GM23248 (cell line): ENCODE results near the gene PALB2. TPM values are rescaled to one million over a fixed set of nuclear protein-coding genes. Genes with fewer than 3 reads are reported as not detected.

ENCODE experiments used
- DNase-seq: peaks from one replicate; pipeline ENCODE4 v3.0.0-alpha.2; 2015
- H2AFZ ChIP-seq: fragments of 200-600 bp; sonication (generic); 2 replicates; pipeline ENCODE4 v1.6.1; 2016; ENCODE audit warnings: antibody characterized with exemption
- H3F3A ChIP-seq: fragments of 200-600 bp; sonication (generic); 2 replicates; pipeline ENCODE4 v1.6.1; 2016; ENCODE audit warnings: mild to moderate bottlenecking, antibody characterized with exemption, mixed run types; ENCODE audit not compliant: insufficient read depth
- H3K27ac ChIP-seq: fragments of 200-600 bp; sonication (generic); 2 replicates; pipeline ENCODE4 v1.5.1; 2016; ENCODE audit warnings: mild to moderate bottlenecking
- H3K27me3 ChIP-seq: fragments of 200-600 bp; sonication (generic); replicated peaks from 2 replicates; pipeline ENCODE4 v1.6.1; 2016; ENCODE audit warnings: mild to moderate bottlenecking; ENCODE audit not compliant: insufficient read depth
- H3K36me3 ChIP-seq: fragments of 200-600 bp; sonication (generic); 2 replicates; pipeline ENCODE4 v1.6.1; 2016; ENCODE audit warnings: low read depth, mild to moderate bottlenecking
- H3K4me1 ChIP-seq: fragments of 200-600 bp; sonication (generic); 2 replicates; pipeline ENCODE4 v1.6.1; 2016; ENCODE audit warnings: mild to moderate bottlenecking; ENCODE audit not compliant: insufficient read depth
- H3K4me2 ChIP-seq: fragments of 200-600 bp; sonication (generic); one replicate; pipeline ENCODE4 v1.6.1; 2016; ENCODE audit warnings: mild to moderate bottlenecking; ENCODE audit not compliant: unreplicated experiment
- H3K4me3 ChIP-seq: fragments of 200-600 bp; sonication (generic); 2 replicates; pipeline ENCODE4 v1.5.1; 2016; ENCODE audit warnings: mild to moderate bottlenecking
- H3K79me2 ChIP-seq: fragments of 200-600 bp; sonication (generic); 2 replicates; pipeline ENCODE4 v1.6.1; 2016; ENCODE audit warnings: mild to moderate bottlenecking; ENCODE audit not compliant: insufficient read depth
- H3K9ac ChIP-seq: fragments of 200-600 bp; sonication (generic); 2 replicates; pipeline ENCODE4 v1.6.1; 2016; ENCODE audit warnings: mild to moderate bottlenecking
- H3K9me2 ChIP-seq: fragments of 200-600 bp; sonication (generic); 2 replicates; pipeline ENCODE4 v1.6.1; 2016; ENCODE audit warnings: mixed run types, mild to moderate bottlenecking, moderate library complexity; ENCODE audit not compliant: insufficient read depth
- H3K9me3 ChIP-seq: fragments of 200-600 bp; sonication (generic); one replicate; pipeline ENCODE4 v1.6.1; 2017; ENCODE audit warnings: low read depth
- H4K20me1 ChIP-seq: fragments of 200-600 bp; sonication (generic); 2 replicates; pipeline ENCODE4 v1.6.0; 2016; ENCODE audit not compliant: insufficient read depth
- EZH2 ChIP-seq: fragments of 200-600 bp; sonication (generic); IDR thresholded peaks from 2 replicates; pipeline ENCODE4 v1.6.1; 2018; ENCODE audit warnings: antibody characterized with exemption, mild to moderate bottlenecking; ENCODE audit not compliant: insufficient read depth, poor library complexity, severe bottlenecking
- EZH2phosphoT487 ChIP-seq: fragments of 200-600 bp; sonication (generic); IDR thresholded peaks from 2 replicates; pipeline ENCODE4 v1.6.1; 2018; ENCODE audit warnings: antibody characterized with exemption, moderate library complexity, mild to moderate bottlenecking, low read depth; ENCODE audit not compliant: insufficient read depth
- WGBS, 2 experiments: methylation state at CpG; one replicate each; pipeline ENCODE4 v1.1.6; 2015 to 2017; ENCODE audit warnings: low lambda C conversion rate in 2 of 2, low coverage in 1 of 2; ENCODE audit errors: missing lambda C conversion rate in 2 of 2; 5-methylcytosine and 5-hydroxymethylcytosine counted together
- in situ Hi-C: fragments of 300-500 bp; cut with MboI; formaldehyde crosslinking; loops from 2 replicates; pipeline ENCODE4 v1.15.0; 2020
- polyA plus RNA-seq: library from polyadenylated mRNA; unstranded; fragments of >200 nt; fragmentation: Nextera tagmentation; extraction: Ambion mirVana; gene quantifications from 2 replicates; pipeline ENCODE4 v1.2.1, GENCODE V29; 2016
- total RNA-seq: library from RNA; depleted of rRNA; stranded (reverse); fragments of >200 nt; shearing (Covaris generic); gene quantifications from 2 replicates; pipeline ENCODE4 v1.2.3, GENCODE V29; 2014

The PALB2 gene
- total and polyA plus RNA-seq, 2 experiments from 2014 or later: 7.8 to 15.3 TPM

DNA sequence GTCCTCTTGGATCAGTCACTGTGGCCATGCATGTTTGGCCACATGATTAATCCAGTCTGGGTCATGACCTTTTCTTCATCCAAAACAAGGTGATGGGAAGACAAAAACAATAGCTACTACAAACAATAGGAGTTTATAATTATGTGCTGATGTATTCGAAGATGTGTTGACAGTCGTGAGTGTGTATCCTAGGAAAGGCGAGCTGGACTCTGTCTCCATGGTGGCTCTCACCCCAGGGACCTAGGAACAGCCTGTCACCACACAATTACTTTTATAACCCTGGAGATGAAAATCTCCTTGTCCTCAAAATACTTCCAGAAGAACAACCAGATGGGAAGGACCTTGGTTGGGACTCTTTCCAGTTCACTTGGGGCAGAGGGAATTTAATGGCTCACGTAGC is 27.8 kb upstream of the PALB2 start:
- H3K9me3 ChIP-seq: no peaks in the 10 kb centered on the region
- peaks cover 16% of the 10 kb centered on the region for H3K4me1 ChIP-seq
- in situ Hi-C loops: no loop called here
- WGBS, 2 experiments: 79 to 88% methylated on average over 4 of the region's 4 CpGs
- no peak overlapping the region for H2AFZ ChIP-seq
- H3K9me2 ChIP-seq: no peaks in the 10 kb centered on the region
- TF ChIP-seq EZH2 (no peak), EZH2phosphoT487 (no peak)
- H3K4me3 ChIP-seq: no peak overlapping the region
- peaks cover 44% of the 10 kb centered on the region for H3K36me3 ChIP-seq
- no peaks in the 10 kb centered on the region for H4K20me1 ChIP-seq
- H3K4me2 ChIP-seq: no peak overlapping the region
- H3K9ac ChIP-seq: no peak overlapping the region
- peaks cover 39% of the 10 kb centered on the region for H3F3A ChIP-seq
- no peak overlapping the region for H3K27ac ChIP-seq
- H3K79me2 ChIP-seq: peaks cover 11% of the 10 kb centered on the region; the same call in 1 of the 2 replicates
- no peak for DNase-seq
- H3K27me3 ChIP-seq: no peaks in the 10 kb centered on the region

DNA sequence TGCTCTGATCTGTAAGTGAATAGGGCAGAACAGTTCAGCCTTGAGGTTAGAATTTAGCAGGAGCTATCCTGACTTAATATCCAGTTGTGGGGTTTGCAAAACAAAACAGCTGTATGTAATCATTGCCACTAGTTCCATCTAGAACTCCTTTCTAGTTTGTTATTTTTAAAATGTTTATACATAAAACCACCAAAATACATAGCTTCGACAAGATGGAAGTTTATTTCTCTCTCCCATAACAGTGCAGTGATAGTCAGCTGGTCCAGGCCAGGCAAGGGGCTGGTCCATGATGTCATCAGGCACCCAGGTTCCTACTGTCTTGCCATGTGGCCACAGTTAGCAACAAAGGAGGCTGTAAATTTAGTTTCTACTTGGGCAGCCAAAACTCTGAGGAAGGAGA is 27.1 kb upstream of the PALB2 start:
- WGBS, 2 experiments: 96 to 100% methylated on average over 1 of the region's 1 CpG
- in situ Hi-C loops: no loop called here
- Histone ChIP-seq H3K4me3 (no peak overlapping the region), H3K27me3 (no peaks in the 10 kb centered on the region), H3K4me2 (no peak overlapping the region), H3K27ac (no peak overlapping the region), H3K79me2 (peaks cover 11% of the 10 kb centered on the region; the same call in 1 of the 2 replicates), H4K20me1 (no peaks in the 10 kb centered on the region), H2AFZ (no peak overlapping the region), H3K36me3 (peaks cover 47% of the 10 kb centered on the region), H3F3A (peaks cover 39% of the 10 kb centered on the region), H3K4me1 (peaks cover 16% of the 10 kb centered on the region), H3K9ac (no peak overlapping the region), H3K9me3 (no peaks in the 10 kb centered on the region), H3K9me2 (no peaks in the 10 kb centered on the region)
- no peak for DNase-seq
- TF ChIP-seq EZH2: no peak
- no peak for TF ChIP-seq EZH2phosphoT487

DNA sequence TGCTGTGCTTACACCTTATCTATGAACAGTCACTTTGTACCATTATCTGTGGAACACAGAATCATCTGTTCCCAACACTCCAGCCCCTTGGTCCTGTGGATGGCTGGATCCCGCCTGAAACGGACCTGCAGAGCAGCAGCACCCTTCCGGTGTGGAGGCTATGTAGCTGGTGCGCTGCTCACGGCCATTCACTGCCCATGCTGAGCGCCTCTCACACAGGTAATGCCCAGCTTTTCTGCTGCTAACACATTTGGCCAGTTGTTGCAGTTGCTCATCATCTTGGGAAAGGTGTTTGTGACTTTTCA is 26.2 kb upstream of the PALB2 start:
- 95 to 96% methylated on average over 6 of the region's 6 CpGs for WGBS, 2 experiments

DNA sequence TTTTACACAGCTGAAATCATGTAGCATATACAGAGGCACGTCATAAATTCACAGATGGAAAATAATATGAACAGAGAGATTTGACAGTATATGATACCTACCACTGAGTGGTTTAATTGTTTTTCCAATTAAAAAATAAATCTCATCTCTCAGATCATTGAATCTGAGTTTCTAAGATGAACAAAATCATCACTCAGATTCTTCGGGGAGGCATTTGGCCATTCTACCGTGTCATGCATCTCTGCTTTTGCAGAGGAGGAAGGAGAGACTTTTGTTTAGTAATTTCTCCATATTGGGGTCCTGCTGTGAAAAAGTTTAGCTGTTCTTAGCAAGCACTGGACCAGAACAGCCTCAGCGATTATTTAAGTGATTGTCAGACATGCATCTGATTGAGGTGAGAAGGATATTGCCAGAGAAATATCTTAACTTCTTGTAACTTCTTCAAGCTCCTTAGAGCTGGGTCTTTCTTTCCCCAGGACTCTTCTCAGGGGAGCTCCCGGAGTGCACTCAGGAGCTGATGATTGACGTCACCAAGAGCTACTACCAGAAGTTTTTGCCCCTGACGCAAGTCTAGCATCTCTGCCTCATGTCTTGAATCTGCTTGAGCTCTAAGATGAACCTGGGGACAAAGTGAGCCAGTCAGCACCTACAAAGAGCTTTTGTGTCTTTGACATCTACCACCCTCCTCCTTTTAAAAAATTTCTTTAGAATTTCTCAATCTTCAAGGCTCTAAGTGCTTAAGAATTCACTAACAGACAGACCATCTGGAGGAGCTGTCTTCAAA is 25.7 kb upstream of the PALB2 start:
- in situ Hi-C loops: no loop called here
- no peak for DNase-seq

More for the DNA sequence above, 26.2 kb upstream of the PALB2 start:
- no peak overlapping the region for H3K4me2 ChIP-seq
- no peaks in the 10 kb centered on the region for H3K27me3 ChIP-seq
- peaks cover 16% of the 10 kb centered on the region for H3K4me1 ChIP-seq
- H3K27ac ChIP-seq: no peak overlapping the region
- H3F3A ChIP-seq: peaks cover 39% of the 10 kb centered on the region
- no peak overlapping the region for H3K9ac ChIP-seq
- no peaks in the 10 kb centered on the region for H3K9me2 ChIP-seq
- in situ Hi-C loops: no loop called here
- H4K20me1 ChIP-seq: no peaks in the 10 kb centered on the region
- H3K36me3 ChIP-seq: peaks cover 56% of the 10 kb centered on the region
- no peaks in the 10 kb centered on the region for H3K9me3 ChIP-seq
- no peak for TF ChIP-seq EZH2
- TF ChIP-seq EZH2phosphoT487: no peak
- peaks cover 12% of the 10 kb centered on the region; the same call in 1 of the 2 replicates for H3K79me2 ChIP-seq
- no peak for DNase-seq
- no peak overlapping the region for H2AFZ ChIP-seq
- H3K4me3 ChIP-seq: no peak overlapping the region

More for the DNA sequence above, 25.7 kb upstream of the PALB2 start:
- WGBS, 2 experiments: 95 to 98% methylated on average over 7 of the region's 7 CpGs
- H4K20me1 ChIP-seq: no peaks in the 10 kb centered on the region
- peaks cover 16% of the 10 kb centered on the region for H3K4me1 ChIP-seq
- peaks cover 56% of the 10 kb centered on the region for H3K36me3 ChIP-seq
- H3K9me2 ChIP-seq: no peaks in the 10 kb centered on the region
- H3K27ac ChIP-seq: no peak overlapping the region
- peaks cover 39% of the 10 kb centered on the region for H3F3A ChIP-seq
- H2AFZ ChIP-seq: no peak overlapping the region
- no peak for TF ChIP-seq EZH2
- no peak for TF ChIP-seq EZH2phosphoT487
- H3K9me3 ChIP-seq: no peaks in the 10 kb centered on the region
- no peak overlapping the region for H3K4me3 ChIP-seq
- H3K27me3 ChIP-seq: no peaks in the 10 kb centered on the region
- H3K4me2 ChIP-seq: no peak overlapping the region
- H3K9ac ChIP-seq: no peak overlapping the region
- H3K79me2 ChIP-seq: peaks cover 12% of the 10 kb centered on the region; the same call in 1 of the 2 replicates
